Measurements from ENCODE around the gene TNFSF9. TPM values are rescaled to one million over a fixed set of nuclear protein-coding genes. Genes with fewer than 3 reads are reported as not detected.

Gene TNFSF9
- total RNA-seq, 2 experiments from 2014 or later = 20.9 to 22.3 TPM

DNA sequence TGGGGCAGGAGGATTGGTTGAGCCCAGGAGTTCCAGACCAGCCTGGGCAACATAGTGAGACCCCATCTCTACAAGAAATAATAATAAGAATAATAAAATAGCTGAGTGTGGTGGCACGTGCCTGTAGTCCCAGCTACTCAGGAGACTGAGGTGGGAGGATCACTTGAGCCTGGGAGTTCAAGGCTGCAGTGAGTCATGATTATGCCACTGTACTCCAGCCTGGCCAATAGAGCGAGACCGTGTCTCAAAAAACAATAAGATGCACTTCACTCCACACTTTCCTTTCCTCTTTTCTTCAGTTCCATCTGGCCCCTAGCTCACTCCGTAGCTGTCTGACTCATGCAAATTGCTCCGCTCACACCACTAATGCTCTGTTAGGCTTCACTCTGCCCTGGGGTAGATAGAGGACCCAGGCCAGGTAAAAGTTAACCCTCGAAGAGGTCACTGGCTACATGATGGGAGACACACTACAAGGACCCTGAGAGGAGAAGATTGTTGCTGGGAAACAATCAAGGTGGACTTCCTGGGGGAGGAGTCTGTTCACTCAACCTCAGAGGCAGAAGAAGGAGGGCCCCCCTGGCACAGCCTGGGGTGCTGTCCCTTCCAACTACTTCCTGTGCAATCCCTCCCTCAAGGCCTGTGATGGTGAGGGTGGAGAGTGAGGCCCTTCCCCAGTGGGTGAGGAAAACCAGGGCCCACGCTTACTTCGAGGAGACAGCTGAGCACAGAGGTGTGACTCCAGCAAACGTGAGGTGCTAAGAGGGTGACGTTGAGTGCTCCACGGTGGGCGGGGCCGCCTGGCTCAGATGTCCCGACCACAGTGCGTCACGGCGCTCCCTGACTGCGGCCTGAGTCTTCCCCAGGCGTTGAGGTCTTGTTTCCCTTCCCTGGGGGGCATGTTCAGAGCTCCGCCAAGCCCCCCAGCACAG lies 8.8 kb upstream of the TNFSF9 start:
- TF ChIP-seq, protein P1, sequence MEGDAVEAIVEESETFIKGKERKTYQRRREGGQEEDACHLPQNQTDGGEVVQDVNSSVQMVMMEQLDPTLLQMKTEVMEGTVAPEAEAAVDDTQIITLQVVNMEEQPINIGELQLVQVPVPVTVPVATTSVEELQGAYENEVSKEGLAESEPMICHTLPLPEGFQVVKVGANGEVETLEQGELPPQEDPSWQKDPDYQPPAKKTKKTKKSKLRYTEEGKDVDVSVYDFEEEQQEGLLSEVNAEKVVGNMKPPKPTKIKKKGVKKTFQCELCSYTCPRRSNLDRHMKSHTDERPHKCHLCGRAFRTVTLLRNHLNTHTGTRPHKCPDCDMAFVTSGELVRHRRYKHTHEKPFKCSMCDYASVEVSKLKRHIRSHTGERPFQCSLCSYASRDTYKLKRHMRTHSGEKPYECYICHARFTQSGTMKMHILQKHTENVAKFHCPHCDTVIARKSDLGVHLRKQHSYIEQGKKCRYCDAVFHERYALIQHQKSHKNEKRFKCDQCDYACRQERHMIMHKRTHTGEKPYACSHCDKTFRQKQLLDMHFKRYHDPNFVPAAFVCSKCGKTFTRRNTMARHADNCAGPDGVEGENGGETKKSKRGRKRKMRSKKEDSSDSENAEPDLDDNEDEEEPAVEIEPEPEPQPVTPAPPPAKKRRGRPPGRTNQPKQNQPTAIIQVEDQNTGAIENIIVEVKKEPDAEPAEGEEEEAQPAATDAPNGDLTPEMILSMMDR (conservative IDR thresholded peaks at IDR 0.05; ENCODE audit: low read length) = no peak
- TF ChIP-seq EZH2phosphoT487 (IDR thresholded peaks at IDR 0.05; ENCODE audit: borderline replicate concordance, low read depth, low read length) = no peak
- H4K20me1 ChIP-seq (ENCODE audit: insufficient read depth, low read length) = no peaks in the 10 kb centered on the region
- H3K4me1 ChIP-seq (ENCODE audit: insufficient read depth, low read length, poor library complexity, severe bottlenecking) = peaks cover 81% of the 10 kb centered on the region
- H3K27ac ChIP-seq (ENCODE audit: low read depth, low read length, poor library complexity, severe bottlenecking) = peak overlapping the region; percentile 90
- ChIA-PET POLR2A (interaction anchor here (0.6 to 3.5 kb wide), 6 partner anchors 13 to 679 kb away, joined by 3 to 14 read pairs (median 5); no protein-coding TSS in a partner anchor), CTCF (ENCODE audit: unreplicated experiment) (no interaction called here)
- BruUV-seq (replicated peaks) = no TSS peak
- H3K4me3 ChIP-seq (ENCODE audit: low read depth, low read length, poor library complexity, severe bottlenecking) = peak overlapping the region; percentile 60
- no peaks in the 10 kb centered on the region for H3K9me3 ChIP-seq (ENCODE audit: low read length)
- DNase-seq (ENCODE audit: low spot score) = peak; percentile 91
- H3K79me2 ChIP-seq (ENCODE audit: insufficient read depth, low read depth, low read length) = no peaks in the 10 kb centered on the region
- H2AFZ ChIP-seq (ENCODE audit: low read length) = peak overlapping the region; percentile 86
- H3K4me2 ChIP-seq (ENCODE audit: low read length) = peak overlapping the region; percentile 83
- no peaks in the 10 kb centered on the region for H3K9me2 ChIP-seq (ENCODE audit: insufficient read depth, low read length)
- H3K36me3 ChIP-seq (ENCODE audit: insufficient read depth, low read length) = no peaks in the 10 kb centered on the region
- intact Hi-C loops (cut with micrococcal nuclease; ENCODE audit: unreplicated experiment) = no loop called here

DNA sequence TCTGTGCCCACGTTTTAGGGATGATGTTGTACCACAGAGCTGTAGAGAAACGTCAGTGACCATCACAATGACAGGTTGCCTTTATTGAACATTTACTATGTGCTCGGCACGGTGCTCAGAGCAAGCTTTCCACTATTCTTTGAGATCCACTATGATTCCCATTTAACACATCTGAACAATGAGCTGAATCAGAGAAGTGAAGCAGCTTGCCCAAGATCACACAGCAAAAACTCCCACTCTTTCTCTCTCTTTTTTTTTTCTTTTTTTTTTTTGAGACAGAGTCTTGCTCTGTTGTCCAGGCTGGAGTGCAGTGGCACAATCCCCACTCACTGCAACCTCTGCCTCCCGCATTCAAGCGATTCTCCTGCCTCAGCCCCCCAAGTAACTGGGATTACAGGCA lies 8.1 kb upstream of the TNFSF9 start:
- Histone ChIP-seq H3K27ac (ENCODE audit: low read depth, low read length, poor library complexity, severe bottlenecking) (peak overlapping the region; percentile 90), H3K4me3 (ENCODE audit: low read depth, low read length, poor library complexity, severe bottlenecking) (peak overlapping the region; percentile 60), H3K4me1 (ENCODE audit: insufficient read depth, low read length, poor library complexity, severe bottlenecking) (peaks cover 81% of the 10 kb centered on the region), H4K20me1 (ENCODE audit: insufficient read depth, low read length) (no peaks in the 10 kb centered on the region), H3K9me2 (ENCODE audit: insufficient read depth, low read length) (no peaks in the 10 kb centered on the region), H2AFZ (ENCODE audit: low read length) (peak overlapping the region; percentile 86), H3K4me2 (ENCODE audit: low read length) (peak overlapping the region; percentile 83), H3K36me3 (ENCODE audit: insufficient read depth, low read length) (no peaks in the 10 kb centered on the region), H3K79me2 (ENCODE audit: insufficient read depth, low read depth, low read length) (no peaks in the 10 kb centered on the region), H3K9me3 (ENCODE audit: low read length) (no peaks in the 10 kb centered on the region)
- POLR2A ChIA-PET = interaction anchor here (0.6 to 3.5 kb wide), 5 partner anchors 34 to 82 kb away, joined by 3 to 14 read pairs (median 4); no protein-coding TSS in a partner anchor
- BruUV-seq (replicated peaks) = no TSS peak
- CTCF ChIA-PET (ENCODE audit: unreplicated experiment) = no interaction called here
- no peak for DNase-seq (ENCODE audit: low spot score)
- intact Hi-C loops (cut with micrococcal nuclease; ENCODE audit: unreplicated experiment) = no loop called here
- TF ChIP-seq, protein P1 (conservative IDR thresholded peaks at IDR 0.05; ENCODE audit: low read length) = no peak
- TF ChIP-seq EZH2phosphoT487 (IDR thresholded peaks at IDR 0.05; ENCODE audit: borderline replicate concordance, low read depth, low read length) = no peak

DNA sequence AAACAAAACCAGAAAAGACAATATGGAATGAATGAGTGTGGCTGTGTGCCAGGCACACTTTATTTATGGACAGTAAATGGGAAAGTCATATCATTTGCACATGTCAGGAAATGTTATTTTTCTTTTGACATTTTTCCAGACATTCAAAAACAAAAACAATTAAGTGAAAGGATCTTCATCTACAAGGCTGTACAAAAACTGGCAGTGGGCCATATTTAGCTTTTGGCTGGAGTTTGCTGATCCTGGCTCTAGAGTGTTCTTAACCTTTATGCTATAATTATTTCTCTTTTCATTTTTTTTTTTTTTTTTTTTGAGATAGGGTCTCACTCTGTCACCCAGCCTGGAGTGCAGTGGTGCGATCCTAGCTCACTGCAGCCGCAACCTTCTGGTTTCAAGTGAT lies 6.5 kb upstream of the TNFSF9 start:
- Histone ChIP-seq H3K27ac (ENCODE audit: low read depth, low read length, poor library complexity, severe bottlenecking) (peak overlapping the region; percentile 90), H3K9me2 (ENCODE audit: insufficient read depth, low read length) (no peaks in the 10 kb centered on the region), H3K79me2 (ENCODE audit: insufficient read depth, low read depth, low read length) (no peaks in the 10 kb centered on the region), H3K4me3 (ENCODE audit: low read depth, low read length, poor library complexity, severe bottlenecking) (no peak overlapping the region), H3K4me1 (ENCODE audit: insufficient read depth, low read length, poor library complexity, severe bottlenecking) (peaks cover 80% of the 10 kb centered on the region), H2AFZ (ENCODE audit: low read length) (no peak overlapping the region), H4K20me1 (ENCODE audit: insufficient read depth, low read length) (no peaks in the 10 kb centered on the region), H3K4me2 (ENCODE audit: low read length) (no peak overlapping the region), H3K9me3 (ENCODE audit: low read length) (no peaks in the 10 kb centered on the region), H3K36me3 (ENCODE audit: insufficient read depth, low read length) (no peaks in the 10 kb centered on the region)
- ChIA-PET POLR2A (interaction anchor here (0.7 kb wide), 1 partner anchor 22 kb away, joined by 4 read pairs; the partner anchor contains the start of gene TUBB4A), CTCF (ENCODE audit: unreplicated experiment) (no interaction called here)
- intact Hi-C loops (cut with micrococcal nuclease; ENCODE audit: unreplicated experiment) = no loop called here
- BruUV-seq (replicated peaks) = no TSS peak
- TF ChIP-seq EZH2phosphoT487 (IDR thresholded peaks at IDR 0.05; ENCODE audit: borderline replicate concordance, low read depth, low read length) = no peak
- TF ChIP-seq, protein P1 (conservative IDR thresholded peaks at IDR 0.05; ENCODE audit: low read length) = no peak
- no peak for DNase-seq (ENCODE audit: low spot score)
